GM11168 (cell line): Measurements from ENCODE around the gene RSU1.
"Not testable (repeated sequence)": the region's sequence is repeated elsewhere in the genome, so short reads cannot be mapped to it uniquely, and the experiment has no call there.

ENCODE experiments used
- in situ Hi-C: fragments of 300-500 bp; cut with MboI; formaldehyde crosslinking; loops from one replicate; pipeline ENCODE4 v1.12.0; 2022; ENCODE audit warnings: low sequenced_read_pairs; ENCODE audit not compliant: unreplicated experiment

Gene RSU1

GRCh38 chr10:16752849-16753248, 64.4 kb downstream of the RSU1 start:
- in situ Hi-C loops, result not testable (repeated sequence)

- in situ Hi-C loops, result no loop called here
These were observed 65.1 kb downstream of the RSU1 start for GRCh38 chr10:16752099-16752498.

- in situ Hi-C loops, result no loop called here
These were observed 66.0 kb downstream of the RSU1 start for GRCh38 chr10:16751244-16751643.

- in situ Hi-C loops, result no loop called here
These were observed 66.8 kb downstream of the RSU1 start for GRCh38 chr10:16750461-16750860.

- in situ Hi-C loops, result no loop called here
These were observed 68.5 kb downstream of the RSU1 start for GRCh38 chr10:16748749-16749148.

- in situ Hi-C loops, result no loop called here
These were observed 70.4 kb downstream of the RSU1 start for GRCh38 chr10:16746856-16747255.

GRCh38 chr10:16745061-16745460, 72.2 kb downstream of the RSU1 start:
- in situ Hi-C loops, result no loop called here

GRCh38 chr10:16742165-16742960, 74.9 kb downstream of the RSU1 start:
- in situ Hi-C loops, result no loop called here

GRCh38 chr10:16741540-16741939, 75.7 kb downstream of the RSU1 start:
- in situ Hi-C loops, result no loop called here

- in situ Hi-C loops, result no loop called here
These were observed 79.8 kb downstream of the RSU1 start for GRCh38 chr10:16737420-16737819.

- in situ Hi-C loops, result no loop called here
These were observed 81.6 kb downstream of the RSU1 start for GRCh38 chr10:16735671-16736070.

- in situ Hi-C loops, result no loop called here
These were observed 84.8 kb downstream of the RSU1 start for GRCh38 chr10:16732376-16732775.

- in situ Hi-C loops, result no loop called here
These were observed 89.0 kb downstream of the RSU1 start for GRCh38 chr10:16728266-16728665.

- in situ Hi-C loops, result no loop called here
These were observed 89.6 kb downstream of the RSU1 start for GRCh38 chr10:16727666-16728065.

- in situ Hi-C loops, result no loop called here
These were observed 92.7 kb downstream of the RSU1 start for GRCh38 chr10:16724509-16724908.

GRCh38 chr10:16720812-16721211, 96.4 kb downstream of the RSU1 start:
- in situ Hi-C loops, result no loop called here

GRCh38 chr10:16717622-16718395, 99.4 kb downstream of the RSU1 start:
- in situ Hi-C loops, result no loop called here

- in situ Hi-C loops, result no loop called here
These were observed 101.2 kb downstream of the RSU1 start for GRCh38 chr10:16716051-16716450.

GRCh38 chr10:16713290-16713689, 103.9 kb downstream of the RSU1 start:
- in situ Hi-C loops, result no loop called here

- in situ Hi-C loops, result no loop called here
These were observed 104.3 kb downstream of the RSU1 start for GRCh38 chr10:16712883-16713282.

GRCh38 chr10:16700331-16700730, 116.9 kb downstream of the RSU1 start:
- in situ Hi-C loops, result no loop called here
